Measurements from ENCODE around the gene EXOSC10.

- no peak for TF ChIP-seq POLR2A (IDR thresholded peaks at IDR 0.05)
- no peak for TF ChIP-seq CTCF (IDR thresholded peaks at IDR 0.05)
These were observed 54.7 kb downstream of the EXOSC10 start for GRCh38 chr1:11044849-11045427.
